ENCODE results near the gene PITPNC1.
"Not testable (repeated sequence)": the region's sequence is repeated elsewhere in the genome, so short reads cannot be mapped to it uniquely, and the experiment has no call there.

Gene PITPNC1

GRCh38 chr17:67467500-67468455 is 90.7 kb downstream of the PITPNC1 start:
- DNase-seq = no peak

- peak; percentile 68 for DNase-seq
Observed at GRCh38 chr17:67469208-67469980, 92.3 kb downstream of the PITPNC1 start.

DNA sequence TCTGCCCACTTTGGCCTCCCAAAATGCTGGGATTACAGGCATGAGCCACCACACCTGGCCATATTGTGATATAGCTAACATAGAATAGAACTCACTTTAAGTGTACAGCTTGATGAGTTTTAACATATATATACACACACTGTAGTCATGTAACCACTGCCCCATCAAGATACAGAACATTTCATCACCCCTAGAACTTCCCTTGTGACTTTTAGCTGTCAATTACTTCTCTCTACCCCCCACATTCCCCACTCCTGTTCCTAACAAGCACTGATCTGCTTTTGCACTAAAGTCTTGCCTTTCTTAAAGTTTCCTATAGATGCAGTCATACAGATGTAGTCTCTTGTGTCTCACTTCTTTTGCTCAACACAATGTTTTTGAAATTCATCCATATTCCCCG is 93.1 kb downstream of the PITPNC1 start:
- no peak for DNase-seq

DNA sequence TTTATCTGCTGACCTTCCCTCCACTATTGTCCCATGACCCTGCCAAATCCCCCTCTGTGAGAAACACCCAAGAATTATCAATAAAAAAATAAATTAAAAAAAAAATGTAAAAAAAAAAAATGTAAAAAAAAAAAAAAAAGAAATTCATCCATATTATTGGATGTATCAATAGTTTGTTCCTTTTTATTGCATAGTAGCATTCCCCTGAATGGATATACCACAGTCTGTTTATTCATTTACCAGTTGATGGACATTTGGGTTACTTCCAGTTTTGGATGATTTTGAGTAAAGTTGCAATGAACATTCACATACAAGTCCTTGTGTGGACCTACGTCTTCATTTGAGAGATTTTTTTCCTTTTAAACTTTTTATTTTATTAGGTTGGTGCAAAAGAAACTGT is 94.0 kb downstream of the PITPNC1 start:
- DNase-seq = no peak

GRCh38 chr17:67472606-67473005 is 95.5 kb downstream of the PITPNC1 start:
- DNase-seq = not testable (repeated sequence)

GRCh38 chr17:67474081-67474661 is 97.1 kb downstream of the PITPNC1 start:
- DNase-seq = no peak

DNA sequence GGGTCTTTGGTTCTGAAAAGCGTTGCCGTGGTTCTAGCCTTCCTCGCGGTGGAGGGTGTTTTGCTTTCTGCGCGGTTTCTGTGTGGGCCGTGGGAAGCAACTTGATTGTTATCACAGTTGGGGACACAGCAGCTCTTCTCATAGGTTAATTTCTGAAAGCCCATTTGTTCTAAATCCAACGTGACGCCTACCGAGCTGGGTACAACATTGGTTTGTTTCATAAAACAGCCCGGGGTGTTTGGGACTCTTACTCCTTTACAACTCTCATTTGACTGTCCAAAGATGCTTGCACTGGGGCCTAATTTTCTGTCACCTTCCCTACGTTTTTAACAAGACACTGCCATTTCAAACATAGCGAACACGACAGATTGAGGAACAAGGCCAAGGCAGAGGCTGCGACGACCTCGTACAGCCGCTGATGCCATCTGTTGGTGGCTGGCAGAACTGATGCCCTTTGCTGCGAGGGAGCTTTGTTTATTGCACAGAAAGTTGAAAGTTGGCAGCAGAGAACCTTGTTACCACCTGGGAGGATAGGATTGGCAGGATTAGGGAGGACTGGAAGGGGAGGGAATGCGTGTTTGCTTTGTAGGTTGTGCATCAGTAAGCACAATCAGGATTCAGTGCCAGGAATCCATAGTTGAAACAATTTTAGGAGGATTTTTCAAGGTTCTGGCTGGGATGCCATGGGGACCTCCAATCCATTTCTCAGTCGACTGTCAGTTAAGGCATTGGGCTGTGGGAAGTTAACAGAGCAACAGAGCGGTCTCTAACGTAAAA is 98.3 kb downstream of the PITPNC1 start:
- peak; percentile 87 for DNase-seq

DNA sequence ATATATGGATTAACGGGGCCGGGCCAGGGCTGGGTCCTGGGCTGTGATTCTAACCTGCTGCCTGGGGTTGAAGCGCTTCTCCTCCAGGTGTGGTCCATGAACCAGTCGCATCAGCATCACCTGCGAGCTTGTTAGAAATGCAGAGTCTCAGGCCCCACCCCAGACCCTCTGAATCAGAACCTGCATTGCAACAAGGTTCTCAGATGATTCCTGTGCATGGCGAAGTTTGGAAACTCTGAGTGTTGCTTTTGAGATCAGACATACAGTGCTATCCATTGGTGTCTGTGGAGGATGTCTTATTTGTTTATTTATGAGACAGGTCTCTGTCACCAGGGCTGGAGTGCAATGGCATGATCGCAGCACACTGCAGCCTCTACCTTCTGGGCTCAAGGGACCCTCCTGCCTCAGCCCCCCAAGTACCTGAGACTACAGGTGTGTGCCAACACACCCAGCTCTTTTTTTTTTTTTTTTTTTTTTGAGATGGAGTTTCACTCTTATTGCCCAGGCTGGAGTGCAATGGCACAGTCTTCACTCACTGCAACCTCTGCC is 99.8 kb downstream of the PITPNC1 start:
- no peak for DNase-seq

- peak; percentile 70 for DNase-seq
Observed at GRCh38 chr17:67477687-67478086, 100.6 kb downstream of the PITPNC1 start.

- no peak for DNase-seq
Observed at GRCh38 chr17:67478401-67479041, 101.4 kb downstream of the PITPNC1 start.

DNA sequence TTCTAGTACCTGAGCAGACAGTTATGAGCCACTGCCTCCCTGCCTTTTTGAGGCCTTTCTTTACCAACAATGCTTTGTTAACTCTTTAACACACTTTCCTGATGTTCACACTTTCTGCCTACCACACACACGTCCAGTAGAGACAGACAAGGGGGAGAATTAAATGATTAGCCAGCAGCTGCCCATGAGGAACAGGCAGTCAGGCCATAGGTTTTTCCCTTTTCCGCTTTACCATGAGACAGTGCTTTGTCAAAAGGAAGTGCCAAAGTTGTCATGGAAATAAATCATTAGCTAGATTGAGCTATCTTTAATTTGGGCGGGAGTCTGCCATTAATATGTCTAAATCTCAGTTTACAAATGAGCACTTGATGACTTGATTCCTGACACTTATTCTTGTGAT is 102.1 kb downstream of the PITPNC1 start:
- no peak for DNase-seq

GRCh38 chr17:67480959-67481358 is 103.9 kb downstream of the PITPNC1 start:
- not testable (repeated sequence) for DNase-seq

DNA sequence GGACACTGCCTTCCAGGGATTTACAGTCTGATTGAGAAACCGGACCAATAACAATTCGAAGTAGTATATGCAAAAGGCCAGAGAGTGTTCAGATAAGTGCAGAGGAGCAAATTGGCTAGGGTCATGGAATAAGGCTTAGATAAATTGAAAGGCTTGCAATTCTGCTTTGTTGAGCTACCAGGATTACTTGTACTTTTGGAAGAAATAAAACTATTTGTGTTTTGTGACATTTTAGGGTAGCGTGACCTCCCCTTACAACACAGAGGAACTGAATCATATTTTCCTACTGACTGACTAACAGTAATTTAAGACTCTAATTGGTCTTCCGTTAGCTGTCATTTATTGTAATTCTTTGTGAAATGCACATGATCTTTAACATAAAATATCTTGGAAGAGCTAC is 104.7 kb downstream of the PITPNC1 start:
- DNase-seq = no peak

GRCh38 chr17:67482764-67483163 is 105.7 kb downstream of the PITPNC1 start:
- no peak for DNase-seq

DNA sequence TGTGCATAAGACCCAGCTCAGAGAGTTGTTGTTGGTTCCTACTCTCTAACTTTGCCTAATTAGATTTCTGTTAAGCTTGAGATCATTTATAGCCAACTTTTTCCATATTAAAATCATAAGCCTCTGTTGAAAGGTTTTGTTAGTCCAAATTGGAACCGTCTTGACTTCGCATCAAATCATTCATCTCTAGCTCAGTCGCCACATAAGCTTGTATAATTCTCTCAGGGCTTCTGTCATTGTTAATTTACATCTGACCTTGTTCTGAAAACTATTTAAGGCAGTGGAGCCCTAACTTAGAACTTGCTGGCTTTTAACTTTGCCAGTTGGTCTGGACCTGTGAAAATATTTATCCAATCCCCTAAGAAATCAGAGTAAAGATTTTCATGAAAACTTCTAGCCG is 107.2 kb downstream of the PITPNC1 start:
- DNase-seq = no peak

DNA sequence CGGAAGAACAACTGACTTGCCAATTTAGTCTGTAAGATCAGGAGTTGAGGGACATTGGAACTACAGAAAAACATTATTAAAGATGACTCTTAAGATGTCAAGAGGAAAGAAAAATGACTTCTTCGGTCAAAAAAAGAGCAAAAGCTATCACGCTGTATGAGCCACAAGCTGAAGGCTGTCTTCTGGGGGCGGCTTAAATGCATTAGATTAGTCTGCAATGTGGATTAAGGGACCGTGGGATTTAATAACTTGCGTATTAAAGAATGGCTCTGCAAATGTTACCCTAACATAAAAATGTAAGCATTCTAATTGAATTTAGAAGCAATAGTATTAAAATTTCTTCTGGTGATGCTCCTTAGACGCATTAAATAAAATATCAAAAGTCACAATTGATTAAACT is 108.6 kb downstream of the PITPNC1 start:
- DNase-seq = no peak

DNA sequence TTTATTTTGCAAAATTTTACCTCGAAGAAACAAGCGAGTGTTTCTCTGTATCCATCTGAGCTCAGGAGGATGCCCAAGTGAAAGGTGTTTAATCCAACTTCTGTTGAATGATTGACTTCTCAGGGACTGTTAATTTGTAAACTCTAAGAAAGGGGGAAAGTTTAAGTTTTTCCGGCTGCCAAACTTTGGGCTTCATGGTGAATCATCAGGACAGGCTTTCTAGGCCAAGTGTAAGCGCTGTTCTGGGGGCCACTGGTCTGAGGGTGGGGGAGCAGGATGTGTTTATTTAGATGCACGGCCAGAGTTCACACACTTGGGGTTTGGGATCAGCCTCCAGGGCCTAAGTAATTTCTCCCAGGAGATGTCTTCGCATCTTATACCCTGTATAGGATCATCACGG is 110.4 kb downstream of the PITPNC1 start:
- no peak for DNase-seq

- no peak for DNase-seq
Observed at GRCh38 chr17:67488161-67488560, 111.1 kb downstream of the PITPNC1 start.

- no peak for DNase-seq
Observed at GRCh38 chr17:67488768-67489167, 111.7 kb downstream of the PITPNC1 start.

DNA sequence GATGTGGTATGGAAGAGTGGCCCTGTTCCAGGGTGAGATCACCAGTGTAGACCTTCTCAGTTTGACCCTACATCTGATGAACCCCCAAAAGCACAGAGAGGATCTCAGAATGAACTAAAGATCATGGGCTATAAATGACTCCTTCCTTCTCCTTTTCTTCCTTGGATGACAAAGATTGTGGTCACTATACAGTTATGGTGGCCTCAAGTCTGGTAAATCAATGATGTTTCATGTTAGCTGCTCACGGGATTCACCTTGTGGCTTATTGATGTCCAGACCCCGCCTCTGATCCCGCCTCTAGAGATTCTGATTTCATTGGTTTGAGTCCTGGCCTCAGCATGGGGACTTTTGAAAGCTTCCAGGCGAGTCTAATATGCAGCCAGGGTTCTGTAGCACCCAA is 112.2 kb downstream of the PITPNC1 start:
- no peak for DNase-seq

DNA sequence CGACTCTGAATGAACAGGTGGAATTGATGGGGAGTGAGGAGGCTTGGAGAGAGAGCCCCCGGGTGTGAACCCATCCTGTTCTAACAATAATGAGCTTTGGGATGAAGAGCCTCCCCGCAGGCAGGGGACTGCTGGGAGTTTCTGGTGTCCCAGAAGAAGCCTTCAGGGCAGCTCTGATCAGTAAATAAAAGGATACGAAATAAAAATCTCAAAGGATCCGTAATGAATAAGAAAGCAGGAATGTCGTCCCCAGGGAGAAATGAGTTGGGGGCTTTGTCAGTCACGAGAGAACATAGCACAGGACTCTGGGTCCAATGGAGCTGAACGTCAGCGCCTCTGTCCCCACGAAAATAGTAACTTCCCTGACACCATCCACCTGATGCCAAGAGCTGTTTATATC is 113.4 kb downstream of the PITPNC1 start:
- no peak for DNase-seq
